ENCODE data around the gene AIDA. TPM values are rescaled to one million over a fixed set of nuclear protein-coding genes. Genes with fewer than 3 reads are reported as not detected.

AIDA gene
- total RNA-seq, 1 experiment from 2014 or later: 60.0 TPM

DNA sequence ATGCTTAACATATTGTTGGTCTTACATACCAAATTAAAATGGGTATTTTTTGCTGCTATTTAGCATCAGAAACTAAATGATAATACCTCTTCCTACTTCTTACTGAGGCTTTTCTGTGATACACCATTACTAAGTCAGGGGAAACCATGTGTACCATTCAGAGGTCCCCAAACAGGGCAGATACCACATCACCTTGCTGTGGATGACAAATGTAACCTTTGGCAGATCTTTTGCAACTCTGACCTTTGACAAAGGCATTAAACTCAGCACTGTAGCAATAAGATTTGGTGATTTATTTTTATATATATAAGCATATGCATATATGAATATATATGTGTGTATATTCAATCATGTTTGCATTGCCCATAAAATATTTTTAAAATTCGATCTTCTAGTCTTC, 27.6 kb upstream of the AIDA start:
- TF ChIP-seq, protein P1, sequence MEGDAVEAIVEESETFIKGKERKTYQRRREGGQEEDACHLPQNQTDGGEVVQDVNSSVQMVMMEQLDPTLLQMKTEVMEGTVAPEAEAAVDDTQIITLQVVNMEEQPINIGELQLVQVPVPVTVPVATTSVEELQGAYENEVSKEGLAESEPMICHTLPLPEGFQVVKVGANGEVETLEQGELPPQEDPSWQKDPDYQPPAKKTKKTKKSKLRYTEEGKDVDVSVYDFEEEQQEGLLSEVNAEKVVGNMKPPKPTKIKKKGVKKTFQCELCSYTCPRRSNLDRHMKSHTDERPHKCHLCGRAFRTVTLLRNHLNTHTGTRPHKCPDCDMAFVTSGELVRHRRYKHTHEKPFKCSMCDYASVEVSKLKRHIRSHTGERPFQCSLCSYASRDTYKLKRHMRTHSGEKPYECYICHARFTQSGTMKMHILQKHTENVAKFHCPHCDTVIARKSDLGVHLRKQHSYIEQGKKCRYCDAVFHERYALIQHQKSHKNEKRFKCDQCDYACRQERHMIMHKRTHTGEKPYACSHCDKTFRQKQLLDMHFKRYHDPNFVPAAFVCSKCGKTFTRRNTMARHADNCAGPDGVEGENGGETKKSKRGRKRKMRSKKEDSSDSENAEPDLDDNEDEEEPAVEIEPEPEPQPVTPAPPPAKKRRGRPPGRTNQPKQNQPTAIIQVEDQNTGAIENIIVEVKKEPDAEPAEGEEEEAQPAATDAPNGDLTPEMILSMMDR (conservative IDR thresholded peaks at IDR 0.05): no peak
- no peak for TF ChIP-seq EZH2 (IDR thresholded peaks at IDR 0.05; ENCODE audit: low read depth)
- POLR2A ChIA-PET (ENCODE audit: unreplicated experiment): no interaction called here

DNA sequence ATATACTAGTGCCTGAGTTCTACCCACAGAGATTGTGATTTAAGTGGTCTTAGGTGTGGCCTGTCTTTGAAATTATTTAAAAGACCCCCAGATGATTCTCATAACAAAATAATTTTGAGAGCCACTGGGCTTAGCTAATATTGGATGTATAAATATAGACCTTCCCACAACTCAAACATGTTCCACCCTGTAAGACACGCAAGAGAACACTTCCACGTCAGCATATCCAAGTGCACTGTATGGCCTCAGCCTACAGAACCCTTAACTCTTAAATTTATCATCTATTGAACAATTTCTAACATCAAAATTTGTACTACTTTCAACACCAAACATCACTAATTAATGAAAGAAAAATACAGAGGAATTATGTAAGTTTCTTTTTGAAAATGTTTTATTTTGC, 27.2 kb upstream of the AIDA start:
- TF ChIP-seq, protein P1 (conservative IDR thresholded peaks at IDR 0.05): no peak
- TF ChIP-seq EZH2 (IDR thresholded peaks at IDR 0.05; ENCODE audit: low read depth): no peak
- Histone ChIP-seq H3K27ac (no peak overlapping the region), H3K9me3 (ENCODE audit: insufficient read depth, low read depth) (no peaks in the 10 kb centered on the region), H3K4me2 (no peak overlapping the region), H3K9me2 (ENCODE audit: insufficient read depth) (no peaks in the 10 kb centered on the region), H3K79me2 (ENCODE audit: low read depth) (no peaks in the 10 kb centered on the region), H3F3A (ENCODE audit: insufficient read depth, low read depth) (peaks cover 8% of the 10 kb centered on the region; the same call in 1 of the 2 replicates), H4K20me1 (ENCODE audit: insufficient read depth) (no peaks in the 10 kb centered on the region), H3K4me1 (replicated peaks; ENCODE audit: insufficient read depth) (peaks cover 7% of the 10 kb centered on the region; the same call in 1 of the 2 replicates), H2AFZ (no peak overlapping the region), H3K36me3 (ENCODE audit: low read depth) (peaks cover 7% of the 10 kb centered on the region; the same call in 1 of the 2 replicates), H3K4me3 (no peak overlapping the region), H3K27me3 (ENCODE audit: insufficient read depth, low read depth) (no peaks in the 10 kb centered on the region)
- intact Hi-C loops (cut with micrococcal nuclease; ENCODE audit: unreplicated experiment): loop anchor here (2.0 to 5.0 kb wide), 2 partner anchors 48 to 383 kb away; no protein-coding TSS in a partner anchor
- no TSS peak for BruUV-seq (replicated peaks)
- CTCF ChIA-PET: interaction anchor here (0.9 kb wide), 1 partner anchor 931 kb away, joined by 4 read pairs; no protein-coding TSS in a partner anchor
- DNase-seq: no peak
- POLR2A ChIA-PET (ENCODE audit: unreplicated experiment): interaction anchor here (0.6 kb wide), 1 partner anchor 283 kb away, joined by 3 read pairs; no protein-coding TSS in a partner anchor

More for the DNA sequence above, 27.6 kb upstream of the AIDA start:
- no TSS peak for BruUV-seq (replicated peaks)
- H3F3A ChIP-seq (ENCODE audit: insufficient read depth, low read depth): peaks cover 8% of the 10 kb centered on the region; the same call in 1 of the 2 replicates
- no peaks in the 10 kb centered on the region for H3K79me2 ChIP-seq (ENCODE audit: low read depth)
- peaks cover 7% of the 10 kb centered on the region; the same call in 1 of the 2 replicates for H3K4me1 ChIP-seq (replicated peaks; ENCODE audit: insufficient read depth)
- intact Hi-C loops (cut with micrococcal nuclease; ENCODE audit: unreplicated experiment): loop anchor here (2.0 to 5.0 kb wide), 2 partner anchors 47 to 383 kb away; no protein-coding TSS in a partner anchor
- H4K20me1 ChIP-seq (ENCODE audit: insufficient read depth): no peaks in the 10 kb centered on the region
- no peak overlapping the region for H3K27ac ChIP-seq
- H3K36me3 ChIP-seq (ENCODE audit: low read depth): 0 out of 2 replicates have a peak, but pooled peaks cover 2% of the 10 kb centered on the region
- DNase-seq: no peak
- no peaks in the 10 kb centered on the region for H3K27me3 ChIP-seq (ENCODE audit: insufficient read depth, low read depth)
- no peak overlapping the region for H3K4me2 ChIP-seq
- H3K9me3 ChIP-seq (ENCODE audit: insufficient read depth, low read depth): no peaks in the 10 kb centered on the region
- CTCF ChIA-PET: interaction anchor here (1.0 kb wide), 1 partner anchor 350 kb away, joined by 4 read pairs; no protein-coding TSS in a partner anchor
- H3K9me2 ChIP-seq (ENCODE audit: insufficient read depth): no peaks in the 10 kb centered on the region
- H2AFZ ChIP-seq: no peak overlapping the region
- no peak overlapping the region for H3K4me3 ChIP-seq

DNA sequence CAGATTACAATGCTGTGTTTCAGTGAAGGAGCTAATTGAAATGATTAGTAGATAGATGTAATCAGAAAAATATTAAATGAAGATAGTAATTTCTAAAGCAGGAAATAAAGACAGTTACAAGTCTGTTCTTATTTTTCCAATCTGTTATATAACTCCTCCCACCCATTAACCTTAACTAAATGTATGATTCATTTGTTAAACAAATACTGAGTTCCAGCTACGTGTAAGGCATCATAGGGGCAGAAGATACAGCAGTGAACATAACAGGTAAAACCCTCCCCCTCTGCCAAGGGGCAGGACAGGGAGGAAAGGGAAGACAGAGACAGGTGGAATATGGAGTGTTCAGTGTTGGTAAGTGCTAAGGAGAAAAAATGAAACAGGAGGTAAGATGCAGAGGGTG, 24.7 kb upstream of the AIDA start, which contains the start of gene FAM177B:
Gene FAM177B (plus strand): TSS at position 231 of the 400 bp plus-strand sequence. CDS start 9,344 bp downstream, outside the sequence.
- no peak within 1 kb of the TSS for H3K4me3 ChIP-seq
- no peaks in the 10 kb centered on the region for H3K9me3 ChIP-seq (ENCODE audit: insufficient read depth, low read depth)
- H3F3A ChIP-seq (ENCODE audit: insufficient read depth, low read depth): peaks cover 15% of the 10 kb centered on the region; the same call in 1 of the 2 replicates
- no peak within 1 kb of the TSS for H3K4me2 ChIP-seq
- no peaks in the 10 kb centered on the region for H4K20me1 ChIP-seq (ENCODE audit: insufficient read depth)
- POLR2A ChIA-PET (ENCODE audit: unreplicated experiment): interaction anchor here (0.5 kb wide), 1 partner anchor 61 kb away, joined by 10 read pairs; no protein-coding TSS in a partner anchor
- peaks cover 23% of the 10 kb centered on the region for H3K36me3 ChIP-seq (ENCODE audit: low read depth)
- H3K27me3 ChIP-seq (ENCODE audit: insufficient read depth, low read depth): no peaks in the 10 kb centered on the region
- intact Hi-C loops (cut with micrococcal nuclease; ENCODE audit: unreplicated experiment): loop anchor here (5.0 kb wide), 1 partner anchor 50 kb away; no protein-coding TSS in a partner anchor
- no TSS peak for BruUV-seq (replicated peaks)
- no peaks in the 10 kb centered on the region for H3K9me2 ChIP-seq (ENCODE audit: insufficient read depth)
- DNase-seq: peak in 1 of 2 experiments; percentile 44
- no peaks in the 10 kb centered on the region for H3K79me2 ChIP-seq (ENCODE audit: low read depth)
- CTCF ChIA-PET: interaction anchor here (0.9 kb wide), 1 partner anchor 397 kb away, joined by 3 read pairs; no protein-coding TSS in a partner anchor
- no peak within 1 kb of the TSS for H2AFZ ChIP-seq
- no peak within 1 kb of the TSS for H3K27ac ChIP-seq
- H3K4me1 ChIP-seq (replicated peaks; ENCODE audit: insufficient read depth): peaks cover 7% of the 10 kb centered on the region; the same call in 1 of the 2 replicates
- no peak for TF ChIP-seq EZH2 (IDR thresholded peaks at IDR 0.05; ENCODE audit: low read depth)
- TF ChIP-seq, protein P1 (conservative IDR thresholded peaks at IDR 0.05): no peak
